Measurements from ENCODE around the gene TMSB4X.
"Not testable (repeated sequence)": the region's sequence is repeated elsewhere in the genome, so short reads cannot be mapped to it uniquely, and the experiment has no call there.

The TMSB4X gene

DNA sequence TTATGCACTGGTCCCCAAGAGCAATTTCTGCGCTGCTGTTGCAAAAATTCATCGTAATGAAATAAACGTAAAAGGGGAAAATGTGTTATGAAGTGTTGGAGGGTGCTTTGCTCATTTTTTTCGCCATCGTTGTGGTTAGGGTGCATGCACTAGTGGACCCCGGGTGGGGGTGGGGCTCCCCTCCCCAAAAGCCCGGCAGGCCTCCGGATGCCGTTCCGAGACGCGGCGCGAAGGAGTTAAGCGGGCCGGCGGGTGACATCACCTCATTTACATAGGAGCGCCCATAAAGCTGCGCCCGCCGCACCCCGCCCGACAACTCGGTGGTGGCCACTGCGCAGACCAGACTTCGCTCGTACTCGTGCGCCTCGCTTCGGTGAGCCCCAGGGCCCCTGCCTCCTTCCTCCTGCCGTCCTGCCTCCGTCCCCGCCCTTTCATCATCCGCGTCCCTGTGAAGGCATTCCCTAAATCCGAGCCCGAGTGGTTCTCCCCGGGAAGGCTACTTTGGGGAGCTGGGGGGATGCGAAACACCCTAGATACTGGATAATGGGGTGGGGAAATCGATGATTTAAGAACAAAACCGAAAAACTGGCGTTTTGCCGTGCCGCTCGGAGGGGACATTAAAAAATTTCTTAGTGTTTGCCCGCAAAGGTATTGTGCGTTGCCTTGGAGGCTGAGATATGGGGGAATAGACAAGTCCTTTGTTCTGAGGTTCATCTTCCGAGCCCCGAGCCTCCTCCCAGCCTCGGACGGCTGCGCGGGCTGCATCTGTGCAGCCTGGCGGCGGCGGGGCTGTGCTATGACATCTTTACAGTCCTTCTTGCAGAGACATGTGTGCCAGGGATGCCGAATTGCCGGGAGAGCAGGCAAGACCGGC is at the start of gene TMSB4X:
TMSB4X (plus strand) TSS at position 315 of the 874 bp plus-strand sequence.
- H3K4me3 ChIP-seq (replicated peaks; ENCODE audit: low read depth, low read length): peak within 1 kb of the TSS; percentile 75
- peak; percentile 86 for DNase-seq (ENCODE audit: low read depth)
- TF ChIP-seq, protein P1, sequence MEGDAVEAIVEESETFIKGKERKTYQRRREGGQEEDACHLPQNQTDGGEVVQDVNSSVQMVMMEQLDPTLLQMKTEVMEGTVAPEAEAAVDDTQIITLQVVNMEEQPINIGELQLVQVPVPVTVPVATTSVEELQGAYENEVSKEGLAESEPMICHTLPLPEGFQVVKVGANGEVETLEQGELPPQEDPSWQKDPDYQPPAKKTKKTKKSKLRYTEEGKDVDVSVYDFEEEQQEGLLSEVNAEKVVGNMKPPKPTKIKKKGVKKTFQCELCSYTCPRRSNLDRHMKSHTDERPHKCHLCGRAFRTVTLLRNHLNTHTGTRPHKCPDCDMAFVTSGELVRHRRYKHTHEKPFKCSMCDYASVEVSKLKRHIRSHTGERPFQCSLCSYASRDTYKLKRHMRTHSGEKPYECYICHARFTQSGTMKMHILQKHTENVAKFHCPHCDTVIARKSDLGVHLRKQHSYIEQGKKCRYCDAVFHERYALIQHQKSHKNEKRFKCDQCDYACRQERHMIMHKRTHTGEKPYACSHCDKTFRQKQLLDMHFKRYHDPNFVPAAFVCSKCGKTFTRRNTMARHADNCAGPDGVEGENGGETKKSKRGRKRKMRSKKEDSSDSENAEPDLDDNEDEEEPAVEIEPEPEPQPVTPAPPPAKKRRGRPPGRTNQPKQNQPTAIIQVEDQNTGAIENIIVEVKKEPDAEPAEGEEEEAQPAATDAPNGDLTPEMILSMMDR (IDR thresholded peaks at IDR 0.05; ENCODE audit: low read length, missing control alignments): no peak

DNA sequence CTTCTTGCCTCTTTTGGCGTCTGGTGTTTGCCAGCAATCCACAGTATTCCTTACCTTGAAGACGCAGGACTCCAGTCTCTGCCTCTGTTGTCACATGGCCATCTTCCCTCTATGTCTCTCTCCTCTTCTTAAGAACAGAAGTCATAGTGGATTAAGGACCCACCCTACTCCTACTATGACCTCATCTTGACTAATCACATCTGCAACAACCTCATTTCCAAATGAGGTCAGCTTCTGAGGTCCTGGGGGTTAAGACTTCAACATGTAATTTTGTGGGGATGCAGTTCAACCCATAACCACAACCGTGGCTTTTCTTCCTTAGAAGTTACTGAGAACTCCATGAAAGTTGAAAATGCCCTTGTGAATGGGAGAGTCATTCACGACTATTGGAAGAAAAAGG is 45.2 kb upstream of the TMSB4X start:
- no peak for DNase-seq (ENCODE audit: low read depth)
- TF ChIP-seq, protein P1 (IDR thresholded peaks at IDR 0.05; ENCODE audit: low read length, missing control alignments): no peak
- no peak overlapping the region for H3K4me3 ChIP-seq (replicated peaks; ENCODE audit: low read depth, low read length)

DNA sequence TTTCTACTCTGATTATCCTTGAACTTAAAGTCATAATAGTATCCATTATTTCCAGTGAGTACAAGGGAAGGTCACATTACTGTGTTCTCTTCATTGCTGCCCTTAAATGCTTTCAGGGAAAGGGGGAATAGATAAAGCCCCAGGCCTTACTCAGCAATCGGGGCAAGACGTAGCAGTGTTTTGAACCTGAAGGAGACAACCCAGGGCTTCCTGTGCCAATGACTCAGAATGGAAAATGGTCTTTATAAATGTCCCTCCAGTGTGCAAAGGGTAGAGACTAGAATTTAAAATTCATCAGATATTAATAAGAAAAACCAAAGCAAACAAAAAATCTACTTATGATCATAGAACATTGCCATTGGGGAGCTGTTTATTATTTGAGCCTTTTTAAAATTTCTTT is 44.8 kb upstream of the TMSB4X start:
- H3K4me3 ChIP-seq (replicated peaks; ENCODE audit: low read depth, low read length): no peak overlapping the region
- TF ChIP-seq, protein P1 (IDR thresholded peaks at IDR 0.05; ENCODE audit: low read length, missing control alignments): no peak
- DNase-seq (ENCODE audit: low read depth): no peak

DNA sequence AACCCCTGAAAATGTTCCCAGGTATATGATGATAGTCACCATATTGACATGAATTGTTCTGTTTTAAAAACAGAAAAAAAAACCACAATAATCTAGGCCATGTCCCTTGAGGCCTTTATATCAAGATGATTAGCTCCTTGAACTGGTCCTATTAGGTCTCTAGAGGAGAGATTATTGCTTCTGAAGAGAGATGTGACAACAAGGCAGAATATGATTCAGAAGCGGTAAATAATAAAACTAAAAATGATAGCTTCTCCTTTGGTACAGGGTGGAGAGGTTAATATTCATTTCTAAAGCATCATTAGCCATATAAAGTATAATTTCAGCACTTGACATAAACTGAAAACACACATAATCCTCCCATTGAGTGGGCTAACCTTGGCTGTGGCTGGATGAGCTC is 42.7 kb upstream of the TMSB4X start:
- TF ChIP-seq, protein P1 (IDR thresholded peaks at IDR 0.05; ENCODE audit: low read length, missing control alignments): no peak
- no peak for DNase-seq (ENCODE audit: low read depth)
- H3K4me3 ChIP-seq (replicated peaks; ENCODE audit: low read depth, low read length): no peak overlapping the region

DNA sequence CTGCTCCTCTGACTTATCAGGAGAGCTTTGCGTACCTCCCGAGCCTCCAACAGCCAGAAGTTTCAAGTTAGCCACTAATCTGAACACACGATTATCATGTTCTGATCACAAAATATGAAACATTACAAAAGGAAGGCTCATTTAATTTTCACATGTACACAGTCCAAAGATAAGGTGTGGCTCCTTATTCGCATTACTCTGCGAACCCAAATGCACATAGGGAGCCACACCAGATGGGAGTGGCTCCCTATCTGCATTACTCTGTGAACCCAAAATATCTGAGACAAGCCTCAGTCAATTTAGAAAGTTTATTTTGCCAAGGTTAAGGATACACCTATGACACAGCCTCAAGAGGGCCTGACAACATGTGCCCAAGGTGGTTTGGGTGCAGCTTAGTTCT is 40.1 kb upstream of the TMSB4X start:
- no peak overlapping the region for H3K4me3 ChIP-seq (replicated peaks; ENCODE audit: low read depth, low read length)
- TF ChIP-seq, protein P1 (IDR thresholded peaks at IDR 0.05; ENCODE audit: low read length, missing control alignments): no peak
- no peak for DNase-seq (ENCODE audit: low read depth)

DNA sequence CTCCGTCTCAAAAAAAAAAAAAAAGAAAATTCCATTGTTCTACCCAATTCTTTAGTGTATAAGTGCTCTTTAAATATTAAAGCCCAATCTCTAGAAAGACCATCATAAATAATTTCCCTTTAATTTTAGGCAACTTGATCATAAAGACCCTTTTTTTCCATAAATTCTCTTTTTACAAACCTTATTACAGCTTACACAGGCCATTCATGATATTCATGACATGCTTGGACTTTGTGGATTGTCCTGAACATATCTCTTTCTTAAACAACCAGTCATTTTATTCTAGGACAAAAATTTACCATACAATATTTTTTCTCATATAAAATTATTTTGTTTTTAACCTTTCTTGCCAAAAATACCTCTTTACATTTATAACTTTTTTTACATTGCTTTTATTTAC is 38.0 kb upstream of the TMSB4X start:
- TF ChIP-seq, protein P1 (IDR thresholded peaks at IDR 0.05; ENCODE audit: low read length, missing control alignments): no peak
- H3K4me3 ChIP-seq (replicated peaks; ENCODE audit: low read depth, low read length): no peak overlapping the region
- no peak for DNase-seq (ENCODE audit: low read depth)

DNA sequence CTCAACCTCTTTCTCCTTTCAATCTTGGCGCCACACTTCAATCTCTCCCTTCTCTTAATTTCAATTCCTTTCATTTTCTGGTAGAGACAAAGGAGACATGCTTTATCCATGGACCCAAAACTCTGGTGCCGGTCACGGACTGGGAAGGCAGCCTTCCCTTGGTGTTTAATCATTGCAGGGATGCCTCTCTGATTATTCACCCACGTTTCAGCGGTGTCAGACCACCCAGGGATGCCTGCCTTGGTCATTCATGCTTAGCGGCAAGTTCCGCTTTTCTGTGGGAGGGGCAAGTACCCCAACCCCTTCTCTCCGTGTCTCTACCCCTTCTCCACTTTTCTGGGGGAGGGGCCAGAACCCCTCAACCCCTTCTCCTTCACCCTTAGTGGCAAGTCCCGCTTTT is 34.4 kb upstream of the TMSB4X start:
- not testable (repeated sequence) for DNase-seq (ENCODE audit: low read depth); H3K4me3 ChIP-seq (replicated peaks; ENCODE audit: low read depth, low read length)

DNA sequence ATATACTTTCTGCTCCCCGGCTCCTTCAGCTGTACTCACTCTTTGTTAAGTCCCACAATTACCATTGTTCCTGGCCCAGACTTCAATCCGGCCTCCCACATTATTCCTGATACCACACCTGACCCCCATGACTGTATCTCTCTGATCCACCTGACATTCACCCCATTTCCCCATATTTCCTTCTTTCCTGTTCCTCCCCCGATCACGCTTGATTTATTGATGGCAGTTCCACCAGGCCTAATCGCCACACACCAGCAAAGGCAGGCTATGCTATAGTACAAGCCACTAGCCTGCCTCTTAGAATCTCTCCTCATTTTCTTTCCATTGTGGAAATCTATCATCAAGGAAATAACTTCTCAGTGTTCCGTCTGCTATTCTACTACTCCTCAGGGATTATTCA is 31.3 kb upstream of the TMSB4X start:
- DNase-seq (ENCODE audit: low read depth); H3K4me3 ChIP-seq (replicated peaks; ENCODE audit: low read depth, low read length): not testable (repeated sequence)

DNA sequence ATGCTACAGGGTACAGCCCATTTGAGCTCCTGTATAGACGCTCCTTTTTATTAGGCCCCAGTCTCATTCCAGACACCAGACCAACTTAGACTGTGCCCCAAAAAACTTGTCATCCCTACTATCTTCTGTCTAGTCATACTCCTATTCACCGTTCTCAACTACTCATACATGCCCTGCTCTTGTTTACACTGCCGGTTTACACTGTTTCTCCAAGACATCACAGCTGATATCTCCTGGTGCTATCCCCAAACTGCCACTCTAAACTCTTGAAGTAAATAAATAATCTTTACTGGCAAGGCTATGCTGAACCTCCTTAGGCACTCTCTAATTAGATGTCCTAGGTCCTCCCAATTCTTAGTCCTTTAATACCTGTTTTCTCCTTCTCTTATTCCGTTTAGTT is 30.5 kb upstream of the TMSB4X start:
- not testable (repeated sequence) for H3K4me3 ChIP-seq (replicated peaks; ENCODE audit: low read depth, low read length); DNase-seq (ENCODE audit: low read depth)
